CD4-positive, alpha-beta memory T cell (primary cell): ENCODE measurements around the gene CASP8. TPM values are rescaled to one million over a fixed set of nuclear protein-coding genes. Genes with fewer than 3 reads are reported as not detected.
A peak's percentile ranks its signal among the peaks of the same experiment; 100 is the strongest.

Experiments used
- CTCF ChIA-PET: fragments of 350-600 bp; sonication (Branson Sonifier 250); formaldehyde crosslinking; loops from one replicate; lab custom pipeline; 2021; ENCODE audit warnings: inconsistent platforms; ENCODE audit not compliant: partially characterized antibody; lab: Charles Lee
- POLR2A ChIA-PET: fragments of 350-600 bp; sonication (Branson Sonifier 250); formaldehyde crosslinking; loops from one replicate; lab custom pipeline; 2021; ENCODE audit not compliant: partially characterized antibody; lab: Charles Lee
- DNase-seq, 5 donors: peaks; one replicate each; pipeline versions ENCODE4 v3.0.0 to v3.0.0-alpha.2; 2020 to 2022; ENCODE audit warnings: mixed read lengths in 1 of 5
- H3K27ac ChIP-seq: one replicate; pipeline ENCODE4 v1.7.0; 2013; ENCODE audit warnings: low read depth, low read length
- H3K27me3 ChIP-seq: 2 replicates; pipeline ENCODE4 v1.7.0; 2013; ENCODE audit warnings: mild to moderate bottlenecking, low read length, moderate library complexity; ENCODE audit not compliant: insufficient read depth
- H3K36me3 ChIP-seq: 2 replicates; pipeline ENCODE4 v1.7.0; 2013; ENCODE audit warnings: mild to moderate bottlenecking, low read length, moderate library complexity; ENCODE audit not compliant: insufficient read depth
- H3K4me1 ChIP-seq: 2 replicates; pipeline ENCODE4 v1.7.0; 2013; ENCODE audit warnings: mild to moderate bottlenecking, low read length, moderate library complexity; ENCODE audit not compliant: insufficient read depth
- H3K4me3 ChIP-seq, 2 donors: one replicate each; pipeline ENCODE4 v1.7.0; 2013; ENCODE audit warnings: low read length in 2 of 2, mild to moderate bottlenecking in 1 of 2
- H3K9me3 ChIP-seq, 2 donors: one replicate each; pipeline ENCODE4 v1.7.0; 2013; ENCODE audit warnings: low read length in 2 of 2, control low read depth in 1 of 2; ENCODE audit not compliant: control insufficient read depth in 1 of 2
- H3K27ac Mint-ChIP-seq, 7 donors: one replicate each; pipeline ENCODE4 v1.8.0; 2020 to 2021; ENCODE audit warnings: mixed read lengths in 7 of 7, mild to moderate bottlenecking in 6 of 7, inconsistent platforms in 3 of 7, moderate library complexity in 3 of 7
- H3K27me3 Mint-ChIP-seq, 2 donors: one replicate each; pipeline ENCODE4 v1.8.0; 2020 to 2021; ENCODE audit warnings: mixed read lengths in 2 of 2
- H3K36me3 Mint-ChIP-seq, 2 donors: one replicate each; pipeline ENCODE4 v1.8.0; 2020 to 2021; ENCODE audit warnings: mixed read lengths in 2 of 2, inconsistent platforms in 1 of 2, mild to moderate bottlenecking in 1 of 2
- H3K4me1 Mint-ChIP-seq, 4 donors: one replicate each; pipeline ENCODE4 v1.8.0; 2020 to 2021; ENCODE audit warnings: mixed read lengths in 4 of 4, mild to moderate bottlenecking in 1 of 4
- H3K4me3 Mint-ChIP-seq, 8 donors: one replicate each; pipeline ENCODE4 v1.8.0; 2020 to 2021; ENCODE audit warnings: mixed read lengths in 8 of 8, mild to moderate bottlenecking in 7 of 8, moderate library complexity in 6 of 8, inconsistent platforms in 3 of 8
- H3K9me3 Mint-ChIP-seq, 8 donors: one replicate each; pipeline ENCODE4 v1.8.0; 2020 to 2021; ENCODE audit warnings: mixed read lengths in 8 of 8, mild to moderate bottlenecking in 5 of 8, inconsistent platforms in 3 of 8, moderate library complexity in 1 of 8
- intact Hi-C: fragments of 100-400 bp; cut with micrococcal nuclease; formaldehyde crosslinking; loops from one replicate; pipeline ENCODE4 v1.15.1; 2023
- polyA plus RNA-seq, 2 donors: library from polyadenylated mRNA; unstranded; fragments of 300-500 nt; fragmentation: Illumina TruSeq; gene quantifications; one replicate each; pipeline ENCODE4 v1.2.3, GENCODE V29; 2021
- total RNA-seq, 2 experiments: library from RNA; stranded (reverse); gene quantifications; one replicate each; pipeline ENCODE4 v1.2.3, GENCODE V29; 2021

Gene CASP8
- total and polyA plus RNA-seq, 4 experiments from 2014 or later, result 30.6 to 200 (median 153) TPM

DNA sequence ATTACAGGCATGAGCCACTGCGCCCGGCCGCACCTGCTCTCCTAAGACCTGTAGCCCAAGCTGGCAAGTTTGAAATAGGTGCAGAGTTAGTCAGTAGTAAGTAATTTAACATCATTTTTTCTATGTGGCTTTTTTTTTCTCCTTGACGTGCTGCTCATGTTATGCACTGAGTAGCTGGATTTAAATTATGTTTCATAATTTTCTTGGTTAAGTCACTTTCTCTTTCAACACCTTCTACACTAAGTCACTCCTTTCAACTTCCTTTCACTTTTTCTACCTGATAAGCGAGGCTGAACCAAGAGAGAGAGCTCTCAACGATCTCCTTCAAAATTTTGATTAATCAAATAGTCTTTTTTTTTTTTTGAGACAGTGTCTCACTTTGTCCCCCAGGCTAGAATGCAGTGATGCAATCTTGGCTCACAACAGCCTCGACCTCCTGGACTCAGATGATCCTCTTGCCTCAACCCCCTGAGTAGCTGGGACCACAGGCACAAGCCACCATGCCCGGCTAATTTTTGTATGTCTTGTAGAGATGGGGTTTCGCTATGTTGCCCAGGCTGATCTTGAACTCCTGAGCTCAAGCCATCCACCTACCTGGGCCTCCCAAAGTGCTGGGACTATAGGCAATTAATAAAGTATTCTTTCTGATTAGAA lies 13.1 kb downstream of the CASP8 start:
- H3K4me1 ChIP-seq, result peaks cover 53% of the 10 kb centered on the region
- Mint-ChIP-seq H3K4me3 (peak overlapping the region in 6 of 8 donors; percentile 20 to 70 (median 36)), H3K4me1 (peaks cover 47 to 70% (median 54%) of the 10 kb centered on the region in 4 donors), H3K9me3 (no peaks in the 10 kb centered on the region), H3K27me3 (no peaks in the 10 kb centered on the region), H3K36me3 (peaks cover 75 to 93% of the 10 kb centered on the region in 2 donors), H3K27ac (peak overlapping the region; percentile 63 to 88 (median 84))
- no peak overlapping the region for H3K4me3 ChIP-seq
- H3K36me3 ChIP-seq, result peaks cover 87% of the 10 kb centered on the region
- CTCF ChIA-PET, result interaction anchor here (1.3 to 3.1 kb wide), 7 partner anchors 9 to 90 kb away, joined by 3 to 13 read pairs (median 4); partner anchors contain the start of gene CASP8
- intact Hi-C loops, result loop anchor here (2.0 kb wide), 1 partner anchor 37 kb away; no protein-coding TSS in a partner anchor
- POLR2A ChIA-PET, result interaction anchor here (0.6 to 7.9 kb wide), 6 partner anchors 9 to 432 kb away, joined by 3 to 76 read pairs (median 8); partner anchors contain the start of gene CASP8
- H3K27ac ChIP-seq, result peak overlapping the region; percentile 39
- peak in 3 of 5 donors; percentile 21 to 32 (median 25) for DNase-seq
- no peaks in the 10 kb centered on the region for H3K27me3 ChIP-seq
- H3K9me3 ChIP-seq, result no peaks in the 10 kb centered on the region

- Histone ChIP-seq H3K36me3 (peaks cover 86% of the 10 kb centered on the region), H3K27me3 (no peaks in the 10 kb centered on the region), H3K9me3 (no peaks in the 10 kb centered on the region), H3K4me3 (no peak overlapping the region), H3K4me1 (peaks cover 43% of the 10 kb centered on the region), H3K27ac (no peak overlapping the region)
- DNase-seq, result no peak
- Mint-ChIP-seq H3K4me1 (peaks cover 42 to 68% (median 48%) of the 10 kb centered on the region in 4 donors), H3K9me3 (no peaks in the 10 kb centered on the region), H3K4me3 (no peak overlapping the region), H3K36me3 (peaks cover 76 to 91% of the 10 kb centered on the region in 2 donors), H3K27me3 (no peaks in the 10 kb centered on the region), H3K27ac (peak overlapping the region in 6 of 7 donors; percentile 28 to 89 (median 42))
- POLR2A ChIA-PET, result interaction anchor here (0.8 to 7.9 kb wide), 3 partner anchors 11 to 28 kb away, joined by 3 to 76 read pairs (median 21); partner anchors contain the start of gene CASP8
- intact Hi-C loops, result loop anchor here (5.0 kb wide), 1 partner anchor 87 kb away; no protein-coding TSS in a partner anchor
- CTCF ChIA-PET, result interaction anchor here (0.6 to 3.1 kb wide), 5 partner anchors 14 to 77 kb away, joined by 3 to 14 read pairs (median 12); partner anchors contain the start of gene CASP8
Observed at GRCh38 chr2:201275069-201275468, 14.7 kb downstream of the CASP8 start.

DNA sequence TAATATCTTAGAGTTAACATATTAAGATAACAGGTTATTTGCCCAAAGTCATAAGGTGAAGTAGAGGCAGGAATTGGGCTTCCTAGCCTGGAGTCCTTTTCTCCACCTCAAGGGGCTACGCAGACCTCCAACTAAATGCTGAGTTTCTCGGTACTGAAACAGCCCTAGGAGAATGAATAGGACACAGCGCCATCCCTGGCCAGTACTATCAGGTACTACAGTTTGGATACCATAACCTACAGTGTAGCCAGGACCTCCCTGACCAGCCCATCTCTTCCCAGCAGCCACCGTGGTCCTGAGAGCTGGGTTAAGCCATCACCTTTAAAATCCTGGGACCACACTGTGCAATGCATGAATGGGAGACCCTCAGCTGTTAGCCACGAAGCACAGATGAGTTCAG lies 15.7 kb downstream of the CASP8 start:
- peaks cover 34% of the 10 kb centered on the region for H3K4me1 ChIP-seq
- peaks cover 36 to 65% (median 46%) of the 10 kb centered on the region in 4 donors for H3K4me1 Mint-ChIP-seq
- no peak for DNase-seq
- H3K36me3 ChIP-seq, result peaks cover 83% of the 10 kb centered on the region
- peaks cover 76 to 91% of the 10 kb centered on the region in 2 donors for H3K36me3 Mint-ChIP-seq
- H3K27me3 Mint-ChIP-seq, result no peaks in the 10 kb centered on the region
- no peak overlapping the region for H3K4me3 ChIP-seq
- no peak overlapping the region for H3K27ac ChIP-seq
- H3K27ac Mint-ChIP-seq, result peak overlapping the region in 5 of 7 donors; percentile 28 to 84 (median 63)
- H3K9me3 Mint-ChIP-seq, result no peaks in the 10 kb centered on the region
- CTCF ChIA-PET, result interaction anchor here (1.6 to 3.0 kb wide), 3 partner anchors 11 to 39 kb away, joined by 3 to 14 read pairs (median 5); no protein-coding TSS in a partner anchor
- no peak overlapping the region for H3K4me3 Mint-ChIP-seq
- POLR2A ChIA-PET, result interaction anchor here (1.3 to 7.9 kb wide), 4 partner anchors 11 to 38 kb away, joined by 4 to 76 read pairs (median 7); partner anchors contain the start of gene CASP8
- H3K9me3 ChIP-seq, result no peaks in the 10 kb centered on the region
- intact Hi-C loops, result loop anchor here (5.0 kb wide), 1 partner anchor 86 kb away; no protein-coding TSS in a partner anchor
- H3K27me3 ChIP-seq, result no peaks in the 10 kb centered on the region

DNA sequence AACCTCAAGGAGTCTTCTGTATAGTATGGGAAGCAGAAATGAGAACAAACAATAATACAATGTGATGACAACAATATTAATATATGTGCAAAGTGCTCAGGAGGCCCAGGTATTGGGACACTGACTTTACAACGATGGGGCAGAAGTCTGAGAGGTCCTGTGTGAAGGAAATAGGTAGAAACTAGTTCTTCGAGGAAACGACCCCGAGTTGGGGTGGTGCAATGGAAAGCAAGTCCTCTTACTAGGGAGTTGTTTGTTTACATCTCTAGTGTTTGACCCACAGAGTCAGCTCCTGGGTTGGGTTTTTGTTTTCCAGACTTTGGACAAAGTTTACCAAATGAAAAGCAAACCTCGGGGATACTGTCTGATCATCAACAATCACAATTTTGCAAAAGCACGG lies 16.2 kb downstream of the CASP8 start:
- Mint-ChIP-seq H3K36me3 (peaks cover 71 to 88% of the 10 kb centered on the region in 2 donors), H3K4me1 (peaks cover 33 to 60% (median 41%) of the 10 kb centered on the region in 4 donors), H3K4me3 (no peak overlapping the region), H3K9me3 (no peaks in the 10 kb centered on the region), H3K27me3 (no peaks in the 10 kb centered on the region), H3K27ac (peak overlapping the region in 6 of 7 donors; percentile 2 to 84 (median 48))
- intact Hi-C loops, result loop anchor here (5.0 kb wide), 1 partner anchor 86 kb away; no protein-coding TSS in a partner anchor
- Histone ChIP-seq H3K27me3 (no peaks in the 10 kb centered on the region), H3K4me1 (peaks cover 29% of the 10 kb centered on the region), H3K4me3 (no peak overlapping the region), H3K27ac (no peak overlapping the region), H3K9me3 (no peaks in the 10 kb centered on the region), H3K36me3 (peaks cover 78% of the 10 kb centered on the region)
- DNase-seq, result no peak
- POLR2A ChIA-PET, result interaction anchor here (1.3 to 7.9 kb wide), 5 partner anchors 12 to 43 kb away, joined by 4 to 76 read pairs (median 7); partner anchors contain the start of gene CASP8
- CTCF ChIA-PET, result interaction anchor here (1.5 to 3.0 kb wide), 5 partner anchors 11 to 87 kb away, joined by 4 to 14 read pairs (median 5); no protein-coding TSS in a partner anchor

DNA sequence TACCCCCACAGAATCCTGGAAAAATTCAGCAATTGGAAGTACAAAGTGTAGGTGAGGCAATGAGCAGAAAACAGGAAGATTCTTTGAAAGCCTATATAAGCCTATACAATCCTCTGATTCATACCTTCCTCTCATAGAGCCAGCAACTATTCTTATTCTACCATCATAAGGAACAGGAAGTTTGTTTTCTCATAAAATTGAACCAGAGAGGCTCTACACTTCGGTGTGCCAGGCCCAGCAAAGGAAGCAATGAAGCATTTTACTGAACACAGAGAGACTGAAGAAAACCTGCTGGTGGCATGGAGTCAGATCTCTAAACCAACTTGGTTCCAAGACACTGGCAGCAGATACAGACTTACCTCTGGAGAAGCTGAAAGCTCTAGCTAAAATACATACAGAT lies 18.7 kb downstream of the CASP8 start:
- H3K27me3 ChIP-seq, result no peaks in the 10 kb centered on the region
- POLR2A ChIA-PET, result interaction anchor here (1.2 to 7.9 kb wide), 4 partner anchors 12 to 25 kb away, joined by 3 to 76 read pairs (median 8); partner anchors contain the start of gene CASP8
- peaks cover 7% of the 10 kb centered on the region for H3K4me1 ChIP-seq
- H3K9me3 ChIP-seq, result no peaks in the 10 kb centered on the region
- no peak overlapping the region for H3K4me3 ChIP-seq
- H3K27ac ChIP-seq, result no peak overlapping the region
- no peak for DNase-seq
- intact Hi-C loops, result loop anchor here (2.0 to 5.0 kb wide), 2 partner anchors 18 to 83 kb away; partner anchors contain the start of gene CASP8
- Mint-ChIP-seq H3K4me1 (peaks cover 16 to 35% (median 22%) of the 10 kb centered on the region in 4 donors), H3K27ac (peak overlapping the region in 6 of 7 donors; percentile 47 to 85 (median 69)), H3K27me3 (no peaks in the 10 kb centered on the region), H3K9me3 (no peaks in the 10 kb centered on the region), H3K4me3 (no peak overlapping the region), H3K36me3 (peaks cover 50 to 65% of the 10 kb centered on the region in 2 donors)
- CTCF ChIA-PET, result interaction anchor here (0.7 to 1.5 kb wide), 7 partner anchors 10 to 85 kb away, joined by 3 to 6 read pairs (median 4); partner anchors contain the start of gene CASP8
- peaks cover 54% of the 10 kb centered on the region for H3K36me3 ChIP-seq

GRCh38 chr2:201280191-201281040 lies 20.1 kb downstream of the CASP8 start:
- Histone ChIP-seq H3K36me3 (peaks cover 50% of the 10 kb centered on the region), H3K4me1 (peaks cover 7% of the 10 kb centered on the region), H3K27ac (no peak overlapping the region), H3K4me3 (no peak overlapping the region), H3K9me3 (no peaks in the 10 kb centered on the region), H3K27me3 (no peaks in the 10 kb centered on the region)
- ChIA-PET CTCF (interaction anchor here (1.2 to 1.7 kb wide), 6 partner anchors 13 to 84 kb away, joined by 3 to 7 read pairs (median 4); no protein-coding TSS in a partner anchor), POLR2A (interaction anchor here (0.7 to 7.9 kb wide), 8 partner anchors 9 to 42 kb away, joined by 3 to 76 read pairs (median 4); partner anchors contain the start of gene CASP8)
- Mint-ChIP-seq H3K27ac (peak overlapping the region; percentile 47 to 94 (median 69)), H3K36me3 (peaks cover 48 to 62% of the 10 kb centered on the region in 2 donors), H3K27me3 (no peaks in the 10 kb centered on the region), H3K9me3 (no peaks in the 10 kb centered on the region), H3K4me3 (no peak overlapping the region), H3K4me1 (peaks cover 14 to 29% (median 19%) of the 10 kb centered on the region in 4 donors)
- intact Hi-C loops, result no loop called here
- DNase-seq, result no peak
